CD4-positive, alpha-beta T cell treated with Interleukin-12 subunit alpha and Interleukin-12 subunit beta, for 1 hour (primary cell): ENCODE results near the gene ZSWIM7.
"Not testable (repeated sequence)": the region's sequence is repeated elsewhere in the genome, so short reads cannot be mapped to it uniquely, and the experiment has no call there.

Experiments
- DNase-seq: peaks from one replicate; pipeline ENCODE4 v3.0.0-alpha.2; 2020

Gene ZSWIM7

DNA sequence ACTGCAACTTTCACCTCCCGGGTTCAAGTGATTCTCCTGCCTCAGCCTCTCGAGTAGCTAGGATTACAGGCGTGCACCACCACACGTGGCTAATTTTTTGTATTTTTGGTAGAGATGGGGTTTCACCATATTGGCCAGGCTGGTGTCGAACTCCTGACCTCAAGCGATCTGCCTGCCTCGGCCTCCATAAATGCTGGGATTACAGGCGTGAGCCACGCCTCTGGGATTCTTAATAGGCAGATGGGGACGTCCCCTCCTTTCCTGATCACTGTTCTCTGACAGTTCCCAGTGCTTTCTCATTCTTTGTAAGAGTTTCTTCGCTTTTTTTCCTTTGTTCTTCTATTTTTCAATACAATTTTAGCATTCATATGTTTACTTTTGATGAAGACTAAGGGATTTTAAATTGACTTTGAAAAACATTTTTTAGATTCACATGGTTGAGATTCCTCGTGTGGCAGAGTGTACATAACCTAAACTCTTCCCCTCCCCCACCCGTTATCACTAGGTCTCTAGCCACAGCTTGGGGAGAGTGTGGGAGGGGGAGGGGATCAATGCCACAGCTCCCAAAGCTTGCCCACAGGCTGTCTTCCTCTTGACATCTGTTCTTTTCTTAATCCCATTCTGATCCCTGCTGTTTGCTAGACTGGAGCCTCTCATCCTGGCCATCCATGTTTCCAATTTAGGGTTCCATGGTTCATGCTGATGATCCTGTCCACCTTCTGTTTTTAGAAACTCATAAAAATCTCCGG lies 43.5 kb downstream of the ZSWIM7 start:
- DNase-seq = no peak

DNA sequence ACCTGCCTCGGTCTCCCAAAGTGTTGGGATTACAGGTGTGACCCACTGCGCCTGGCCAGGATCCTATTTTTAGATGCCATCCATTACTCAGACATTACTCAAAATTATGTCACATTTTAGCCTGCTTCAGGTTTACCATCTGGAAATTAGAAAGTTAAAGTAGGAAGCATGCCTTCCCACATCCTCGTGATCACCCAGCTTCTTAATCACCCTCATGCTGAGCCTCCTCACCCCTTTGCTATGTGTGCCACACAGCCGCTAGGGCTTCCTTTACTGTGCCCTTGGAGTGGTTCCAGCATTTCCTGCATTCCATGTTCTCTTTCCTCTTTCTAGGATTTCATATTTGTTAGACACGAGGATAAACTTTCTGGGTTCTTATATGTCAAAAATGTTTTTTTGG lies 45.3 kb downstream of the ZSWIM7 start:
- no peak for DNase-seq

DNA sequence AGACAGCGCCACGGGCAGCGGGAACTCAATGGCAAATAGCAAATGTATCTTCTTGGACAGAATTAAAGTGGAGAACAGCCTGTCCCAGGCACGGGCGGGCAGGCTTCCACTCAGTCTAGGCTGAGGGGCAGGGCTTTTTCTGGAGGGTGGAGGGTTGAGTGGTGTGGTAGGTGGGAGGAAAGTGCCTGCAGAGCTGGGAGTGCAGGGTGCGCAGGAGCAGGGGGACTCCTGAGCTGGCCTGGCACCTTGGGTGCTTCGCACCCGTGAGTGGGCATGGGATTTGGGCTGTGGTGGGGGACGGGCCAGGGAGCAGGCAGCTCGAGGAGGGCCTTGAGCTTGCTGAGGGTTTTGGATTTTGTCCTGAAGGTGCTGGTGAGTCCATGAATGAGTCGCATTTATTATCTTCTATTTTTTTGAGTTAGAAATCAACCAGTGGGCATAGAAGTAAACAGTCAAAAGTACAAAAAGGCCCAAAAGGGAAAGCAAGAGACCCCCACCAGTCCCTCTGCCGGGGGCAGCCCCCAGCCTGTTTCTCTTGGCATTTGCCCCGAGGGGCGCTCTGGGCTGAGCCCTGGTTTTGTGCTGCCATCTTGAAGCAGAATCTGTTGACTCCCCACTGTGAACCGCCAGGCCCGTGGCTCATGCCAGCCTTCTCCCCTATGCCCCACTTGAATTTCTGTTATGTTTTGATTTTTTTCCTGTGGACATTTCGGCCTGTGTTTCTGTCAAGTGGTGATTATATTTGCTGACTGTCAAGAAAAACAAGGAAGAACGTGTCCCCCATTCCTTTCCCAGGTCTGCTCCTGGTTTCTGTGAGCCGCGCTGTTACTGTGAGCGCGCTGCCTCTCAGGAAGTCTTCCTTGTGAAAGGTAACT lies 46.4 kb downstream of the ZSWIM7 start:
- no peak for DNase-seq

DNA sequence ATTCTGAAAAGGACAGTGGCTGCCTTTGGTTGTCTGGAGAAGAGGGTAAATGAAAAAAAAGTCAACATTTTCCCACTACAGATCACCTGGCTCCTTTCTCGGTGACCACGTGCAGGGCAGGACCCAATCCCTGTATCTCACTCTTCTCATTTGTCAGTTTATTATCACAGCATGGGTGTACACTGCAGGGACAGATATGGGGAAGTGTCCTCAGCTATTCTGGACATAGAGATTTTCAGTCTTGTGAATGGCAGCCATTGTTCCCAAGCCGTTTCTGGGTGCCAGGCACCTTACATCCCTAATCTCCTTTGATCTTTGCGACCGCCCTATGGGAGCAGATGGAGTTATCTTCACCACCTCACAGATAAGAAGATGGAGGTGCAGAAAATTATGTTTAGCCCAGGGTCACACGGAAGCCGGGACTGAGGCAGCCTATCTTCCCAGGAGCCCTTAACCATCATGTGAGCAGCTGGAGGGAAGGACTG lies 47.4 kb downstream of the ZSWIM7 start:
- DNase-seq = no peak

DNA sequence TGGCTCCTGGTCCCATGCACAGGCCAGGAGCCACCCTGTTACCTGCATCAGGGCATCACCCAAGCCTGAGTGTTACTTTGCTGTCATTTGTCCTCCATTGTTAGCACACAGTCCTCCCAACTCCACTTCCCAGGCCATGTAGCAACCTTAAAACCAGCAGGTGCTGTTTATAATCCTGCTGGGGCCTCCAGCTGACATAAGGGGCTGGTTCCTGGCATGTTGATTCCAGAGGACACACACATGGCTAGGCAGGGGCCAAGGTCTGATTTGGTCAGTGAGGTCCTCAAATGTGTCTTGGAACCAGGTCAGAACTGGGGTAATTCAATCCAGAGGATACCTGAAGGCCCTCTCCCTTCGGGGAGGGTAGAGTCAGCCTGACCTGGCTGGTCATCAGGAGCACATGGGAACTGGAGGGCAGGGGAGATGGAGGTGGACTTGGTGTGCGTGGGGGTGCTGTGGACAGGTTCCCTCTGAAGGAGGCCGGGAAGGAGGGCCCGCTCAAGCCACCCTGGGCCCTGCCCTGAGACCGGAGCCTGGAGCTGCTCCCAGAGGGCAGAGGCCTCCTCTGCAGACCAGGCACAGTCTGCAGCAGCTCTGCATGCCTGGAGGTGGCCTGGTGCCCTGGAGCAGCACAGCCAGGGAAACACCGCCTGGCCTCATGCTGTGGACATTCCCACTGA lies 48.0 kb downstream of the ZSWIM7 start:
- DNase-seq = no peak

DNA sequence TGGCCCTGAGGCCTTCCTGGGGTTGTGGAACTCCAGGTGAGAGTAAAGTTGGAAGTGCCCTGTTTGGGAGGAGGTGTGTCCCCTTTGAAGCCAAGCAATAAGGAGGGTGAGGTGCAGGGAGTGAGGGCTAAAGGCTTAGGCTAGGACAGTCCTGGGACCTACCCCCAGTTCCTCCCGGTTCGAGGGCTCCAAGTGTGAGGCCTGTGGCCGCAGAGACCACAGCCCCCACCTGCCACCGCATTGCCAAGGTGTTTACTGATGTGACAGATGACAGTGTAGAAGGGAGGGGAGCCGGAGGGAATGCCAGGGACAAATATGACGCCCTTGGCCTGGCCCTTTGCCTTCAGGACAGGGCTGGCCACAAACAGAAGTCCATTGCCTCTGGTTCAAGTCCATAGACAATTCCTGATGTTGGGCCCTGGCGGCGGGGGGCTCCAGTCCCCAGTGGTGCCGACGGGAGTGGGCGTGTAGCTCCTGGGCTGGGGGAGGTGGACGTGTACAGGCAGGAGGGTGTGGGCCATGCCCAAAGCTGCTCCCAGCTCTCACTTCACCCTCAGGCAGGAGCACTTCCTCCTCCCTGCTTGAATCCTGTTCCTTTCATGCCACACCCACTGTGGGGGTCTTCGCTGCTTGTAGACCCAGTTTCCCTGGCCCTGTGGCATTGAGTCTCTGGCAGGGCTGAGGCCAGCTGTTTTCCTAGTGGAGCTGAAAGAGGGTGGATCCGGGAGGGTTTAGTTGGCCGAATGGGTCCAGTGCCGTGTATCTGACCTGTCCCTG lies 51.3 kb downstream of the ZSWIM7 start:
- DNase-seq = no peak

DNA sequence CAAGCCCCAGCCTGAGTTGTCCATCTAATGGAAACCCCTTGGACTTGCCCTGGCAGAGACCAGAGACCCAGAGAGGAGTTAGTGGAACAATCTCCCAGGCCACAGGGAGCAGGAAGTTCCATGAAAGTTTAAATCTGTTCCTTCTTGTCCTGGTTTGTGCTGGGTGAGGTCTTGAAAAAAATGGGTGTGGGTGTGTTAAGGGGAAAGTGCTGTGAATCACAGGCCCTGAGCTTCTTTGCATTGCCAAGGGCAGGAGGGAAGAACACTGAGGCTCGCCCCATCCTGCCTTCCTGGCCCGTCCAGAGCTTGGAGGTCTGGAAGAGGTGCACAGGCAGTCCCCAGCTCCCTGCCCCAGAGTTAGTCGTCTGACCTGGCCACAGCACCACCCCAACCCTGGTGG lies 52.2 kb downstream of the ZSWIM7 start:
- no peak for DNase-seq

DNA sequence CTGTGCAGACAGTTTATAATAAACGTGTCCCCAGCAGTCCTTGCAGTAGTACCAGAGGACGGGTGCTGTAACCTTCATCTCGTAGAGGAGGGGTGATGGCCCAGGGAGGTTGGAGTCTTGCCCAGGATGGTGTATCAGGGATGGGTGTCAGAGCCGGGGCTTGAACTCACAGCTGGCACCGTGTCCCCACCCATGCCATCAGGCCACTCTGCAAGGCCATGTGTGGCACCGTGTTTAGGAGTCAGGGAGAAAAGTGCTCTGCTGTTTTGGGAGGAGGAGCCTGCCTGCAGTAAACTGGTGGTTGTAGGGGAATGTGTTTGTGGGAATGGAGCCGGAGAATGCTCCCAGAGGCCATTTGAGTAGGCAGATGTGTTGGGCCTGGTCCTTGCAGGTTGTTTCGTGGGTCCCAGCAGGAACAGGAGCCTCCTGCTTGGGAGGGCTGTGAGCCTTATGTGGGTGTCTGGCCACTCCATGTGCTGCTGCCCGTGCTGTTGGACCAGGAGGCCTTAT lies 52.8 kb downstream of the ZSWIM7 start:
- DNase-seq = no peak

DNA sequence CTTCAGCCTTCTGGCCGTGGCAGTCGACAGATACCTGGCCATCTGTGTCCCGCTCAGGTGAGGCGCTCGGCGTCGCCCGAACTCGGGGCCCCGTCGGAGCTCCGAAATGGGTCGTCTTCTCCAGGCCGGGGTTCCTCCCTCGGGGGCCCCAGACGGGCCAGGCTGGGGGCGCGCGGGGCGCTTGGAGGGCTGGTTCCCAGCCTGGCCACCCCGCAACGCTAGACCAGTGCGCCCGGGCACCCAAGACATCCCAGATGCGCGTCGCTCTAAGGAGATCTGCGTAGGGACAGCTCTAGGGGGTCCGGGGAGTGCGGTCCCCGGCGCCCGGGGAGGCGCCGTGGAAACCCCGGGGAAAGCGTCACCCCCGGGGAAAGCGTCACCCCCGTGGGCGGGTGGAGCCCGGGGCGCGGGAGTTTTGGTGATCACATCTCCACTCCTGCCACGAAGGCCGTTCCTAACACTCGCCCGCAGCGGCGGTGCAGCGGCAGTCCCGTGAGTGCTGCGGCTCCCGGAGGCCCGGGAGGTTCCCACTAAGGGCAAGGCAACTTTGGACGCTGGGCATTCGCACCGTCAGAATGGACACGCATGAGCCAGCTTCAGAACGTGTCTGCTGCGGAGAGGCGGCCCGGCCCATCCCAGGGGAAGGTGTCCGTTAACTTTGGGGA lies 53.8 kb downstream of the ZSWIM7 start:
- no peak for DNase-seq

DNA sequence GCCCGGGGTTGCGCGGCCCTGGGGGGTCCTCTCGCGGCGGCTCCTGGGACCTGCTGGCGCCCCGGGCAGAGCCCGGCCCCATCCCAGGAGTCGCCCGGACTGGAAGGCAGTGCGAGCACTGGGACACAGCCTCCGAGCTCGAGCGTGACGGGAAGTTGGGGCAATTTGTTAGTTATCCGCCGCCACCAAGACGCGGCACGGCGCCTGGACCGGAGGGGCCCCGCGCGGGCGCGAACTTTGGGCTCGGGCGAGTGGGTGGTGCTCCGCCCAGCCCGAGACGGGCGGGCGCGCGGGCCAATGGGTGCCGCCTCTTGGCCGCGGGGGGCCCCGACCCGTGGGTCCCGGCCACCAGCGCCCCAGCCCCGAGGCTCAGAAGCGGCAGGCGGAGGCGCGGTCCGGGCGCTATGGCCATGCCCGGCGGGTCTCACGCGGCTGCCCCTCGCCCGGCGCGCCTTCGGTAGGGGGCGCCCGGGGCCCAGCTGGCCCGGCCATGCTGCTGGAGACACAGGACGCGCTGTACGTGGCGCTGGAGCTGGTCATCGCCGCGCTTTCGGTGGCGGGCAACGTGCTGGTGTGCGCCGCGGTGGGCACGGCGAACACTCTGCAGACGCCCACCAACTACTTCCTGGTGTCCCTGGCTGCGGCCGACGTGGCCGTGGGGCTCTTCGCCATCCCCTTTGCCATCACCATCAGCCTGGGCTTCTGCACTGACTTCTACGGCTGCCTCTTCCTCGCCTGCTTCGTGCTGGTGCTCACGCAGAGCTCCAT lies 54.6 kb downstream of the ZSWIM7 start, which contains the start of gene ADORA2B:
Gene ADORA2B, plus strand, starts transcription at position 372 of the 768 bp plus-strand sequence. Its CDS starts 119 bp downstream, at position 491.
- DNase-seq = peak; percentile 28

DNA sequence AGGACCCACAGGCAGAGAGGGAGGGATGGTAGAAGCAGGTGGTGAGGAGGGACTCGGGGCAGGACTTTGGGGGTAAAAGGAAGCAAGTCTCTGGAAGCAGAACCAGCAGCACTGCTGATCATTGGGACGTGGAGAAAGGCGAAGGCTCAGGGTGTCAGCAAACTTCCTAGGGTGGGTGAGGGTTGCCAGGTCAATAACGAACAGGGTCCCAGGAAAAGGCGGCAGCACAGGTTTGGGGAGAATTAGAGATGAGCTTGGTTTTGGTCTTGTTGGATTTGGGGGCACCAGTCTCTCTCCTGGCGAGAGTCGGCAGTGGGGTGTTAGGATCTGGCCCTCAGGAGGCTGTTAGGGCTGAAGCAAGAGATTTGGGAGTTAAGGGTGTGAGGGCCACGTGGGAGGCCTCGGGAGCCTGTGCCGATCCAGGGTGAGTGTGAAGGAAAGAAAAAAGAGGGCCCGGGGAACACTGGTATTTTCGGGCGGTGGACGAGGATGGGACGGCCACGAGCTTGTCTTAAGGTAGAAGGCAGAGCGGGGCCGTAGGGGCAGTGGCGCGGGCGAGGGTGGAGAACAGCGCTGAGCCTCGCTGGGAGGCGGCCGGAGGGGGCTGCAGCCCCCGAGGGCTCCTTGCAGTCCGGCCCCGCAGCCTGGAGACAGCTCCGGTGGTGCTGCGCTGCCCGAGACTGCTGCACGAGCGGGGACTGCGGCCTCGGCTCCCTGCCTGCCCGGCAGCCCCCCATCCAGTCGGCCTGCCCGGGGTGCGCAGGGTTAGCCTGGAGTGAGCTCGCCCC lies 55.3 kb downstream of the ZSWIM7 start:
- no peak for DNase-seq

DNA sequence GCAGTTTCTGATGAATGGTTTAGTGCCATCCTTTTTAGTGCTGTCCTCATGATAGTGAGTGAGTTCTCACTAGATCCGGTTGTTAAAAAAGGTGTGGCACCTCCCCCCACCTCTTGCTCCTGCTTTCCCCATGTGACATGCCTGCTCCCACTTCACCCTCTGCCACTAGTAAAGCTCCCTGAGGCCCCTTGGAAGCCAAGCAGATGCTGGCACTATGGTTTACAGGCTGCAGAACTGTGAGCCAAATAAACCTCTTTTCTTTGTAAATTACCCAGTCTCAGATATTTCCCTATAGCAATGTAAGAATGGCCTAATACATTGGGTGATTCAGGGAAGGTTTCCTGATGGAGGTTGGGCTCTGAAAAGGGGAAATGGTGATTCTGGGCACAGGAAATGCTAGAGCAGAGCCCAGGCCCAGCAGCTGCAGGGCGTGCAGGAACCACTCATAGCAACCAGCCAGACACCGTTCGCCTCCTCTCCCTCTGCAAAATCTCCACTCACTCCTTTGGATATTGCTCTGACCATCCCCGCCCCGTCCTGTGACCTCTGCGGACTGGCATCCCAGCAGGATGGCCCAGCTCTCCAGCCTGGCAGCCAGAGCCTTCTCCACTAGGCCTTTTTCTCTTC lies 57.2 kb downstream of the ZSWIM7 start:
- DNase-seq = no peak

DNA sequence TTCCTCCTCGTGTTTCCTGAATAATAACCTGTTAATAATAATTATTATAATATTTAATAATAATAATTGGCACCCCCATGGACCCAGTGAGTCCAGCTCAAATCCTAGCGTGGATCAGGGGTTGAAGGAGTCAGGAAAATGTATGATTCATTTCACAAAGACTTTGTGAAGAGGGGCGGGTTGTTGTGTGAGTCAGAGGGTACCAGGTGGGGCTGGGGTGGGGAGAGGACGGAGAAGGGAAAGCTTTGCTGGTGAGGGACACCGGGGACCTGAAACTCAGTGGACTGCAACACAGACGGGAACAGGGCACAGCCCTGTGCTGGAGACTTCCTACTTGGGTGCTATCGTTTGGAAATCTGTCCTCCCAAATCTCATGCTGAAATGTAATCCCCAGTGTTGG lies 57.7 kb downstream of the ZSWIM7 start:
- DNase-seq = no peak

DNA sequence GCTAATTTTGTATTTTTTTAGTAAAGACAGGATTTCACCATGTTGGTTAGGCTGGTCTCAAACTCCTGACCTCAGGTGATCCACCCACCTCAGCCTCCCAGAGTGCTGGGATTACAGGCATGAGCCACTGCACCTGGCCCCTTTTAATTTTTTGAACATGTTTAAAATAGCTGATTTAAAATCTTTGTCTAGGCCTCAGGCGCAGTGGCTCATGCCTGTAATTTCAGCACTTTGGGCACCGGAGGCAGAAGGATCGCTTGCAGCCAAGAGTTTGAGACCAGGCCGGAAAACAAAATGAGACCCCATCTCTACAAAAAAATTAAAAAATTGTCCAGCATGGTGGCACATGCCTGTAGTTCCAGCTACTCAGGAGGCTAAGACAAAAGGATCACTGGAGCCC lies 63.0 kb downstream of the ZSWIM7 start:
- DNase-seq = not testable (repeated sequence)

DNA sequence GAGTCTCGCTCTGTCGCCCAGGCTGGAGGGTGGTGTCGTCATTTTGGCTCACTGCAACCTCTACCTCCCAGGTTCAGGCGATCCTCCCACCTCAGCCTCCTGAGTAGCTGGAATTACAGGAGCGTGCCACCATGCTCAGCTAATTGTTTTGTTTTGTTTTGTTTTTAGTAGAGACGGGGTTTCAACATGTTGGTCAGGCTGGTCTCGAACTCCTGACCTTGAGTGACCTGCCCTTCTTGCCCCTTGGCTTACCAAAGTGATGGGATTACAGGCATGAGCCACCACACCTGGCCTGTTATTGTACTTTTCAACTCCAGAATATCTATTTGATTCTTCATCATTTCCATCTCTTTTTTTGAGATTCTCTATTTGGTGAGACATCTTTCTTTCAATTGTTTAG lies 63.6 kb downstream of the ZSWIM7 start:
- DNase-seq = no peak

DNA sequence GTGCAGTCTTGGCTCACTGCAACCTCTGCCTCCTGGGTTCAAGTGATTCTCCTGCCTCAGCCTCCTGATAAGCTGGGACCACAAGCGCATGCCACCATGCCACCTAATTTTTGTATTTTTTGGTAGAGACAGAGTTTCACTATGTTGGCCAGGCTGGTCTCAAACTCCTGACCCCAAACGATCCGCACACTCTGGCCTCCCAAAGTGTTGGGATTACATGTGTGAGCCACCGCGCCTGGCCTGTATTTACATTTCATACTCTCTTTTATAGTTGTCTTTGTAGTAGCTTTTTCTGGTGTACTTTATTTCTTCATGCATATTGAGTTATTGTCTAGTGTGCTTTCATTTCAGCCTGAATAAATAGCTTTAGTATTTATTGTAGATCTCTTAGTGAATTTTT lies 64.6 kb downstream of the ZSWIM7 start:
- no peak for DNase-seq

DNA sequence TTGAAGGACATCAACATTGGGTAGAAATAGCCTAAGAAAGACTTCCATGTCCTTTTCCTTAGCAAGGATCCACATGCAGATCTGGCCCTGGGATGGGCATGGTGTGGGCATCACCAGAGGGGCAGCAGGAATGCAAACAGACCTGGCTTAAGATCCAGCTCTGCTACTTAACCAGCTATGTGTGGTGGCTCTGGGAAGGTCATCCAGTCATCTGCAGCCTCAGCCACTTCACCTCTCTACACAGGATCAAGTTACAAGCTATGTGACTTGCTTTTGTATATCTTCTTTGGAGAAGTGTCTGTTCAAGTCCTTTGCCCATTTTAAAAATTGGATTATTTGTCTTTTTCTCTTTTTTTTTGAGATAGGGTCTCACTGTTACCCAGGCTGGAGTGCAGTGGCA lies 68.1 kb downstream of the ZSWIM7 start:
- no peak for DNase-seq

DNA sequence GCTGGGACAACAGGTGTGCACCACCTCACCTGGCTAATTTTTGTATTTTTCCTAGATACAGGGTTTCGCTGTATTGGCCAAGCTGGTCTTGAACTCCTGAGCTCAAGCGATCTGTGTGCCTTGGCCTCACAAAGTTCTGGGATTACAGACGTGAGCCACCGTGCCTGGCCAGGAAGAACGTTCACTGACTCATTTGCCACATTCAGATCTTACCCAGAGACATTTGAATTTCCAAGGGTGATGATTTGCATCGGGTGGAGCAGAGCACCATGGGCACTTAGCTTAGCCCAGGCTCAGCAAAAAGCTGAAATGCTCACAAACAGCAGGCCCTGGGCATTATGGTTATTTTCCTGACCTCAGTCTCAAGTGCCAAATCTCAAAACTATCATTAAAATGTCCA lies 69.1 kb downstream of the ZSWIM7 start:
- DNase-seq = no peak

DNA sequence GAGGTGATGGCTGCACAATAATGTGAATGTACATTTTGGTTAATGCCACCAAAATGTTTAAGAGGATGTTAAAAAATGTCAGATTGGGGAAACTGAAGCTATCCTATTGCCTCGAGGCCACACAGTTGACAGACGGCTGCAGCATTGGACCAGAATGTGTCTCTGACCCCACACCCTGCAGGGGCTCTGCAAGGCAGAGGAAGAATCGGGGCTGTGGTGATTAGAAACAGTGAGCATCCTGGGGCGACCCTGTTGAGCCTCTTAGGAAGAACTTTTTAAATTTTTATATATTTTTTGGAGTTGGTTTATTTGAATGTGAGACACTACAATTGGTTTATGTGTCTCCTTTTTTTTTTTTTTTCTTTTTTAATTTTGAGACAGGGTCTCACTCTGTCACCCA lies 69.6 kb downstream of the ZSWIM7 start:
- no peak for DNase-seq
